ENCODE results near the gene MOSMO.

DNA sequence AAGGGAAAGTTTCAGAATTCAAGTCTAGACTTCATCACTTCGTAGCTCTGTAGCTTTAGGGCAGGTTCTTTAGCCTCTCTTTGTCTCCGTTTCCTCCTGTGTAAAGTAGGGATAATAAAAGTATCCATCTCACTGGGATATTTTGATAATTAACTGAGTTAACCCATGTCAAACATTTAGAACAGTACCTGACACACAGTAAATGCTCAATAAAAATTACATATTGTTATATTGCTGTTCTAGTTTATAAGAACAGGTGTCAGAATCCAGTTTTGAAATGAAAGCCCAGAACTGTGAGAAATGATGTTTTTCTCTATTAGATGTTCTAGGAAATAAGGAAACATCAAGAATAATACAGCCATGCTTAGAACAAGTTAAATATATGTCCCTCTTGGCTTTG, 4.3 kb downstream of the MOSMO start:
- TF ChIP-seq, protein P1, sequence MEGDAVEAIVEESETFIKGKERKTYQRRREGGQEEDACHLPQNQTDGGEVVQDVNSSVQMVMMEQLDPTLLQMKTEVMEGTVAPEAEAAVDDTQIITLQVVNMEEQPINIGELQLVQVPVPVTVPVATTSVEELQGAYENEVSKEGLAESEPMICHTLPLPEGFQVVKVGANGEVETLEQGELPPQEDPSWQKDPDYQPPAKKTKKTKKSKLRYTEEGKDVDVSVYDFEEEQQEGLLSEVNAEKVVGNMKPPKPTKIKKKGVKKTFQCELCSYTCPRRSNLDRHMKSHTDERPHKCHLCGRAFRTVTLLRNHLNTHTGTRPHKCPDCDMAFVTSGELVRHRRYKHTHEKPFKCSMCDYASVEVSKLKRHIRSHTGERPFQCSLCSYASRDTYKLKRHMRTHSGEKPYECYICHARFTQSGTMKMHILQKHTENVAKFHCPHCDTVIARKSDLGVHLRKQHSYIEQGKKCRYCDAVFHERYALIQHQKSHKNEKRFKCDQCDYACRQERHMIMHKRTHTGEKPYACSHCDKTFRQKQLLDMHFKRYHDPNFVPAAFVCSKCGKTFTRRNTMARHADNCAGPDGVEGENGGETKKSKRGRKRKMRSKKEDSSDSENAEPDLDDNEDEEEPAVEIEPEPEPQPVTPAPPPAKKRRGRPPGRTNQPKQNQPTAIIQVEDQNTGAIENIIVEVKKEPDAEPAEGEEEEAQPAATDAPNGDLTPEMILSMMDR (IDR thresholded peaks at IDR 0.05): no peak
- no peak for TF ChIP-seq POLR2A (IDR thresholded peaks at IDR 0.05)
